CD4-positive, alpha-beta T cell (primary cell): ENCODE results near the gene TMCO4. TPM values are rescaled to one million over a fixed set of nuclear protein-coding genes. Genes with fewer than 3 reads are reported as not detected.

Source experiments
- ATAC-seq: fragments of 200-7000 bp; cut with Tn5 transposase; one replicate; pipeline ENCODE4 v1.10.0; 2022; ENCODE audit warnings: mild to moderate bottlenecking; ENCODE audit not compliant: poor library complexity
- CTCF ChIA-PET: fragments of 350-600 bp; sonication (Branson Sonifier 250); formaldehyde crosslinking; loops from one replicate; lab custom pipeline; 2021; ENCODE audit warnings: antibody characterized with exemption, inconsistent platforms; lab: Charles Lee
- POLR2A ChIA-PET: fragments of 350-600 bp; sonication (Branson Sonifier 250); formaldehyde crosslinking; loops from one replicate; lab custom pipeline; 2021; ENCODE audit warnings: antibody characterized with exemption, inconsistent platforms; lab: Charles Lee
- DNase-seq, 14 experiments: peaks; one replicate each; pipeline ENCODE4 v3.0.0-alpha.2; 2013 to 2020; ENCODE audit warnings: mixed read lengths in 2 of 14
- H3K27ac ChIP-seq, 2 donors: one replicate each; pipeline versions ENCODE4 v1.5.1 to v1.7.0; 2013; ENCODE audit warnings: low read length in 2 of 2, low read depth in 1 of 2, mild to moderate bottlenecking in 1 of 2
- H3K27me3 ChIP-seq, 2 experiments: 1 replicate in 1 of 2; 2 replicates in 1 of 2; pipeline versions ENCODE4 v1.6.1 to v1.7.0; 2013; ENCODE audit warnings: low read length in 2 of 2, control low read depth in 1 of 2, mild to moderate bottlenecking in 1 of 2, moderate library complexity in 1 of 2; ENCODE audit not compliant: insufficient read depth in 2 of 2, control insufficient read depth in 1 of 2
- H3K36me3 ChIP-seq: one replicate; pipeline ENCODE4 v1.6.1; 2013; ENCODE audit warnings: low read length, control low read depth; ENCODE audit not compliant: insufficient read depth
- H3K4me1 ChIP-seq: one replicate; pipeline ENCODE4 v1.6.1; 2013; ENCODE audit warnings: low read length, control low read depth; ENCODE audit not compliant: insufficient read depth
- H3K4me3 ChIP-seq: one replicate; pipeline ENCODE4 v1.5.1; 2013; ENCODE audit warnings: mild to moderate bottlenecking, low read length, moderate library complexity
- H3K9me3 ChIP-seq, 2 experiments: 1 replicate in 1 of 2; 2 replicates in 1 of 2; pipeline versions ENCODE4 v1.6.1 to v1.7.0; 2013; ENCODE audit warnings: low read length in 2 of 2, mild to moderate bottlenecking in 2 of 2, control low read depth in 1 of 2, moderate library complexity in 1 of 2; ENCODE audit not compliant: control insufficient read depth in 1 of 2, insufficient read depth in 1 of 2
- H3K27ac Mint-ChIP-seq: one replicate; pipeline ENCODE4 v1.8.0; 2020; ENCODE audit warnings: mixed read lengths
- H3K27me3 Mint-ChIP-seq: one replicate; pipeline ENCODE4 v1.8.0; 2021; ENCODE audit warnings: mixed read lengths
- H3K36me3 Mint-ChIP-seq: one replicate; pipeline ENCODE4 v1.8.0; 2021; ENCODE audit warnings: low read depth, mixed read lengths
- H3K4me1 Mint-ChIP-seq: one replicate; pipeline ENCODE4 v1.8.0; 2021; ENCODE audit warnings: low read depth, mixed read lengths
- H3K4me3 Mint-ChIP-seq: one replicate; pipeline ENCODE4 v1.8.0; 2020; ENCODE audit warnings: mild to moderate bottlenecking, mixed read lengths
- H3K9me3 Mint-ChIP-seq: one replicate; pipeline ENCODE4 v1.8.0; 2020; ENCODE audit warnings: mixed read lengths
- CTCF ChIP-seq: fragments of 200-600 bp; IDR thresholded peaks from one replicate; pipeline ENCODE4 v1.8.0; 2022; ENCODE audit warnings: antibody characterized with exemption, mild to moderate bottlenecking
- intact Hi-C, 2 experiments: fragments of 100-400 bp; cut with DNase I in 1 of 2; cut with micrococcal nuclease in 1 of 2; formaldehyde crosslinking; loops; one replicate each; pipeline versions ENCODE4 v1.15.1 to v1.9.0; 2023 to 2025; cut with DNase I, micrococcal nuclease
- total RNA-seq, 174 experiments: library from RNA in 2 of 174; stranded (reverse) in 2 of 174; gene quantifications; one replicate each; pipeline ENCODE4 v1.2.3 and lab custom pipeline; 2021 to 2026

The TMCO4 gene
- total RNA-seq, 2 experiments from 2014 or later, result 12.4 to 13.9 TPM

- no peak for ATAC-seq
- peaks cover 61% of the 10 kb centered on the region for H3K36me3 ChIP-seq
- Mint-ChIP-seq H3K4me1 (no peaks in the 10 kb centered on the region), H3K27me3 (no peaks in the 10 kb centered on the region), H3K4me3 (no peak overlapping the region), H3K36me3 (peaks cover 68% of the 10 kb centered on the region), H3K27ac (no peak overlapping the region), H3K9me3 (no peaks in the 10 kb centered on the region)
- H3K4me3 ChIP-seq, result no peak overlapping the region
- no peaks in the 10 kb centered on the region for H3K9me3 ChIP-seq
- intact Hi-C loops, result no loop called here
- ChIA-PET POLR2A (no interaction called here), CTCF (no interaction called here)
- no peak overlapping the region for H3K27ac ChIP-seq
- H3K27me3 ChIP-seq, result no peaks in the 10 kb centered on the region
- no peaks in the 10 kb centered on the region for H3K4me1 ChIP-seq
- no peak for TF ChIP-seq CTCF
- no peak for DNase-seq
Measured at GRCh38 chr1:19772053-19772452, 27.7 kb downstream of the TMCO4 start.

DNA sequence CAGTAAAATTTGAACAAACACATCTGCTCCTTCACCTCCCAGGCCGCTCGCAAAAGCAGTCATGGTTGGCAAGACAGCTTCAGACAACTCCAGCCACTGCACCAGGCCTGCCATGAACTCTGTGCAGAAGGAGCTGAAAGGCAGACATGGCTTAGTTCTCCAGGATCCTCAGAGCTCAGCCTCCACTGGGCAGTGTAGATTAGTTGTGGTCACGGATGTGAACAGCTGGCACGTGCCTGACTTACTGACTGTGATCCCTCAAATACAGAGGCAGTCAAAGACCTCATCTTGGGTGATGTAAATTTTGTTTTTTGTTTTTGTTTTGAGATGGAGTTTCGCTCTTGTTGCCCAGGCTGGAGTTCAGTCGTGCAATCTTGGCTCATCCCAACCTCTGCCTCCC is 28.4 kb downstream of the TMCO4 start:
- POLR2A ChIA-PET, result no interaction called here
- H3K27ac ChIP-seq, result no peak overlapping the region
- H3K4me3 ChIP-seq, result no peak overlapping the region
- no peak for DNase-seq
- intact Hi-C loops, result no loop called here
- no peak for ATAC-seq
- no peak overlapping the region for H3K4me3 Mint-ChIP-seq
- CTCF ChIA-PET, result no interaction called here
- H3K9me3 Mint-ChIP-seq, result no peaks in the 10 kb centered on the region
- peaks cover 65% of the 10 kb centered on the region for H3K36me3 Mint-ChIP-seq
- H3K9me3 ChIP-seq, result no peaks in the 10 kb centered on the region
- no peaks in the 10 kb centered on the region for H3K4me1 Mint-ChIP-seq
- TF ChIP-seq CTCF, result no peak
- H3K36me3 ChIP-seq, result peaks cover 63% of the 10 kb centered on the region
- no peaks in the 10 kb centered on the region for H3K27me3 ChIP-seq
- no peak overlapping the region for H3K27ac Mint-ChIP-seq
- H3K4me1 ChIP-seq, result no peaks in the 10 kb centered on the region
- H3K27me3 Mint-ChIP-seq, result no peaks in the 10 kb centered on the region

GRCh38 chr1:19770436-19771190 is 29.1 kb downstream of the TMCO4 start:
- DNase-seq (no peak), ATAC-seq (no peak)
- no peak overlapping the region for H3K4me3 Mint-ChIP-seq
- intact Hi-C loops, result no loop called here
- H3K27ac Mint-ChIP-seq, result no peak overlapping the region
- peaks cover 62% of the 10 kb centered on the region for H3K36me3 Mint-ChIP-seq
- CTCF ChIA-PET, result no interaction called here
- no peak for TF ChIP-seq CTCF
- H3K4me1 ChIP-seq, result no peaks in the 10 kb centered on the region
- H3K4me3 ChIP-seq, result no peak overlapping the region
- peaks cover 56% of the 10 kb centered on the region for H3K36me3 ChIP-seq
- H3K27ac ChIP-seq, result no peak overlapping the region
- H3K27me3 ChIP-seq, result no peaks in the 10 kb centered on the region
- no peaks in the 10 kb centered on the region for H3K27me3 Mint-ChIP-seq
- no peaks in the 10 kb centered on the region for H3K9me3 ChIP-seq
- POLR2A ChIA-PET, result no interaction called here
- H3K9me3 Mint-ChIP-seq, result no peaks in the 10 kb centered on the region
- H3K4me1 Mint-ChIP-seq, result peaks cover 2% of the 10 kb centered on the region
